ENCODE results near the gene PTGDS. TPM values are rescaled to one million over a fixed set of nuclear protein-coding genes. Genes with fewer than 3 reads are reported as not detected.

The PTGDS gene
- total RNA-seq, 1 donor = 10.8 TPM

GRCh38 chr9:136951541-136952320, 25.6 kb upstream of the PTGDS start, which contains the start of gene LCN12:
Gene LCN12, plus strand, starts transcription at chr9:136952273. Its CDS starts 55 bp downstream, at chr9:136952328.
- H3K4me3 ChIP-seq (ENCODE audit: low read length) = no peak within 1 kb of the TSS
- H3K27me3 ChIP-seq (ENCODE audit: insufficient read depth, low read length) = no peaks in the 10 kb centered on the region
- H3K4me1 ChIP-seq (ENCODE audit: insufficient read depth, low read length) = peaks cover 19% of the 10 kb centered on the region
- H3K9me3 ChIP-seq (ENCODE audit: low read depth, low read length) = no peaks in the 10 kb centered on the region

DNA sequence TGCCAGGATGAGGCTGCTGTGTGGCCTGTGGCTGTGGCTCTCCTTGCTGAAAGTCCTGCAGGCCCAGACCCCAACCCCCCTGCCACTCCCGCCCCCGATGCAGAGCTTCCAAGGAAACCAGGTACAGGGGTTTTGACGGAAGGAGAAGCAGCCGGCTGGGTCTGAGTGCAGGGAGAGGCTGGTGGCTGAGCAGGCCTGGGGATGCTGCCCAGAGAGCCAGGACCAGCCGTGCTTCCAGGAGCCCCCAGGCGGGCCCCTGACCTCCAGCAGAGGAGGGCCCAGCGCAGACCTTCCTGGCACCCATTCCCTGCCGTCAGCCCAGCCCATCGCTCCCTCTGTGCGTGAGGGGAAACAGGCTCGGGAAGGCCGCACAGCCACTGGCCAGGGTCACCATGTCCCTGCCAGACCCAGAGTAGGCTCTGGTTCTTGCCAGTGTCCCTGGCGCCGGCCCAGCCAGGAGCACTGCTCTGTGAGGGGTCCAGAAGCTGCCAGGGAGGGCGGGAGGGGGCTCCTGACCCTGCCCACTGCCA, 24.9 kb upstream of the PTGDS start:
- H3K4me3 ChIP-seq (ENCODE audit: low read length) = no peak overlapping the region
- H3K27me3 ChIP-seq (ENCODE audit: insufficient read depth, low read length) = no peaks in the 10 kb centered on the region
- no peaks in the 10 kb centered on the region for H3K9me3 ChIP-seq (ENCODE audit: low read depth, low read length)
- peaks cover 19% of the 10 kb centered on the region for H3K4me1 ChIP-seq (ENCODE audit: insufficient read depth, low read length)

GRCh38 chr9:136952876-136953770, 24.2 kb upstream of the PTGDS start:
- H3K27me3 ChIP-seq (ENCODE audit: insufficient read depth, low read length) = no peaks in the 10 kb centered on the region
- H3K4me3 ChIP-seq (ENCODE audit: low read length) = no peak overlapping the region
- peaks cover 19% of the 10 kb centered on the region for H3K4me1 ChIP-seq (ENCODE audit: insufficient read depth, low read length)
- no peaks in the 10 kb centered on the region for H3K9me3 ChIP-seq (ENCODE audit: low read depth, low read length)

- Histone ChIP-seq H3K4me1 (ENCODE audit: insufficient read depth, low read length) (peaks cover 23% of the 10 kb centered on the region), H3K9me3 (ENCODE audit: low read depth, low read length) (no peaks in the 10 kb centered on the region), H3K27me3 (ENCODE audit: insufficient read depth, low read length) (no peaks in the 10 kb centered on the region), H3K4me3 (ENCODE audit: low read length) (no peak overlapping the region)
These were observed 23.5 kb upstream of the PTGDS start for GRCh38 chr9:136953771-136954269.

DNA sequence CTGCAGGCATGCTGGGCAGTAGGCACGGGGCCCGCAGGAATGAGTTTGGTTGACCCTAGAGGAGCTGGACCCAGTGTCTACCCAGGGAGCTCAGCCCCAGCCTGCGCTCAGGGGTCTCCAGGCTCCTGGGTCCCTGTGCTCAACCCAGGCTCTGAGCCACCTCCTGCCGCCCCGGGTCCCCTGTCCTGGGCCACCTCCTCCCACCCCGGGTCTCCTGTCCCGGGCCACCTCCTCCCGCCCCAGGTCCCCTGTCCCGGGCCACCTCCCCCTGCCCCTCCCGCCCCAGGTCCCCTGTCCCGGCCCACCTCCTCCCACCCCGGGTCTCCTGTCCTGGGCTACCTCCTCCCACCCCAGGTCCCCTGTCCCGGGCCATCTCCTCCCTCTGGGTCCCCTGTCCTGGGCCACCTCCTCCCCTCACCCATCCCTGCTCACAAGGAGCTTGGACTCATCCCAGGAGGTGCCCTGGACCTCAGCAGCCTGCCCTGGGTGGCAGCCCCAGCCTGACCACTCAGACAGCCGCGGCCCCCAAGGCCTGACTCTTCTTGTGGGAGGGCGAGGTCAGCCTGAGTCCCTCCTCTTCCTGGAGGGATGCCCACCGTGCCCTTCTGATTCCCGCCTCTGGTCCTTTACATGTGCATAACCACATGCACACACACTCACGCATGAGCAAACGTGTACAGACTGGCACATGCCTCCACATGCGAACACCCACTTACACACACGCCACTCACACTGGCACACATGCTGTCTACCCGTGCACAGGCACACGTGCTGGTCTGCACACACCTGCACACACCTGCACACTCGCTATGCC, 22.8 kb upstream of the PTGDS start:
- Histone ChIP-seq H3K9me3 (ENCODE audit: low read depth, low read length) (no peaks in the 10 kb centered on the region), H3K4me1 (ENCODE audit: insufficient read depth, low read length) (peaks cover 25% of the 10 kb centered on the region), H3K27me3 (ENCODE audit: insufficient read depth, low read length) (no peaks in the 10 kb centered on the region), H3K4me3 (ENCODE audit: low read length) (no peak overlapping the region)

DNA sequence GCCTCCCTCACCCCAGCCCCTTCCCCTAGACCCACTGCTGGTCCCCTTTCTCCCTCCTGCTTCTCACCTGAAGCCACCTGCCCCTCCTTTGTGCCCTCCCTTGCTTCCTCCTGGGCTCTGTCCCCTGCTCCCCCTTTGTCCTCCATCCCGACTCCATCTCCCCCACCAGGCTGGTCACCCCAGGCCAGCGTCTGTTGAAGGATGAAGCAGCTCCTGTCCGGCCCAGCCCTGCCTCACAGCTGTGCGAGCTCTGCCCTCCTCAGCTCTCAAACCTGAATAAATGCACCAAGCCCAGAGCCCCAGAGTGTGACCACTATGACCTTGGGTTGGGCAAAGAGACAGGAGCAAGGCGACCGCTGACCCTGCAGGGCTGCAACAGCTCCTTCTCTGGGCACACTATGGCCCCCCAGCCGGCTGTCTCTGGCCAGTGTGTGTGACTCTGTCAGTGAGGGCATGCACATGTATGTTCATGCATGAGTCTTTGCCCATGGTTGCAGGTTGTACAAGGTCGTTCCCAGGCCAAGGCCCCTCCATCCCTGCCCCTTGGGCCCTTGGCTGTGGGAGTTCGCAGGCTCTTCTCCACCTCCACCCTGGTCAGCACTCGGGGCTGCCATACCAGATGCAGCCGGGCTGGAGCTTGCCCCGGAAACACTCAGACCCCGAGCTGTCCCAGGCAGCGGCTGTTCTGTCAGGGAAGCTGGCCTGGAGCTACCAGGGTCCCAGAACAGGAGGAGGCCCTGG, 21.9 kb upstream of the PTGDS start:
- Histone ChIP-seq H3K9me3 (ENCODE audit: low read depth, low read length) (no peaks in the 10 kb centered on the region), H3K4me1 (ENCODE audit: insufficient read depth, low read length) (peaks cover 27% of the 10 kb centered on the region), H3K4me3 (ENCODE audit: low read length) (no peak overlapping the region), H3K27me3 (ENCODE audit: insufficient read depth, low read length) (no peaks in the 10 kb centered on the region)

GRCh38 chr9:136955943-136956335, 21.4 kb upstream of the PTGDS start:
- no peaks in the 10 kb centered on the region for H3K9me3 ChIP-seq (ENCODE audit: low read depth, low read length)
- no peaks in the 10 kb centered on the region for H3K27me3 ChIP-seq (ENCODE audit: insufficient read depth, low read length)
- no peak overlapping the region for H3K4me3 ChIP-seq (ENCODE audit: low read length)
- peaks cover 26% of the 10 kb centered on the region for H3K4me1 ChIP-seq (ENCODE audit: insufficient read depth, low read length)

DNA sequence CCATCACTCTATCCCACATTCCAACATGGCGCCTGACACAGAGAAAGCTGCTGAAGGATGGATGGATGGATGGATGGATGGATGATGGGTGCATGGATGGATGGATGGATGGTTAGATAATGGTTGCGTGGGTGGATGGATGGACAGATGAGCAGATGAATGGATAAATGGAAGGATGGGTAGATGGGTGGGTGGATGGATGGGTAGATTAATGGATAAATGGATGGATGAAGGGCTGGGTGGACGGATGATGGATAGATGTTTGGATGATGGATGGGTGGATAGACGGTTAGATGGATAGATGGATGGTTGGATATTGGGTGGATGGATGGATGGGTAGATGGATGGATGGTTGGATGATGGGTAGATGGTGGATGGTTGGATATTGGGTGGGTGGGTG, 20.7 kb upstream of the PTGDS start:
- peaks cover 32% of the 10 kb centered on the region for H3K4me1 ChIP-seq (ENCODE audit: insufficient read depth, low read length)
- H3K27me3 ChIP-seq (ENCODE audit: insufficient read depth, low read length) = no peaks in the 10 kb centered on the region
- no peak overlapping the region for H3K4me3 ChIP-seq (ENCODE audit: low read length)
- no peaks in the 10 kb centered on the region for H3K9me3 ChIP-seq (ENCODE audit: low read depth, low read length)

DNA sequence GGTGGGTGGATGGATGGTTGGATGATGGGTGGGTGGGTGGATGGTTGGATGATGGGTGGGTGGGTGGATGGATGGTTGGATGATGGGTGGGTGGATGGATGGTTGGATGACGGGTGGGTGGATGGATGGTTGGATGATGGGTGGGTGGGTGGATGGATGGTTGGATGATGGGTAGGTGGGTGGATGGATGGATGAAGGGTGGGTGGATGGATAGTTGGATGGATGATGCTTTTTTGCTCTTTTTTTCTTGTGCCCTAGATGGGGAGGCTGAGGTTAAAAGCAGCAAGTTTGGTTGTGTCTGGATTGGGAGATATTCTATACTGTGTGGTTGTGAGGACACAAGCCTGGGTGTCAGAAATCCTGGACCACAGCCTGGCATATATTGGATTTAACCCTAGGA, 19.8 kb upstream of the PTGDS start:
- Histone ChIP-seq H3K4me3 (ENCODE audit: low read length) (no peak overlapping the region), H3K9me3 (ENCODE audit: low read depth, low read length) (no peaks in the 10 kb centered on the region), H3K4me1 (ENCODE audit: insufficient read depth, low read length) (peaks cover 39% of the 10 kb centered on the region), H3K27me3 (ENCODE audit: insufficient read depth, low read length) (no peaks in the 10 kb centered on the region)

GRCh38 chr9:136957901-136958300, 19.4 kb upstream of the PTGDS start:
- H3K4me3 ChIP-seq (ENCODE audit: low read length) = no peak overlapping the region
- peaks cover 44% of the 10 kb centered on the region for H3K4me1 ChIP-seq (ENCODE audit: insufficient read depth, low read length)
- no peaks in the 10 kb centered on the region for H3K9me3 ChIP-seq (ENCODE audit: low read depth, low read length)
- H3K27me3 ChIP-seq (ENCODE audit: insufficient read depth, low read length) = no peaks in the 10 kb centered on the region

DNA sequence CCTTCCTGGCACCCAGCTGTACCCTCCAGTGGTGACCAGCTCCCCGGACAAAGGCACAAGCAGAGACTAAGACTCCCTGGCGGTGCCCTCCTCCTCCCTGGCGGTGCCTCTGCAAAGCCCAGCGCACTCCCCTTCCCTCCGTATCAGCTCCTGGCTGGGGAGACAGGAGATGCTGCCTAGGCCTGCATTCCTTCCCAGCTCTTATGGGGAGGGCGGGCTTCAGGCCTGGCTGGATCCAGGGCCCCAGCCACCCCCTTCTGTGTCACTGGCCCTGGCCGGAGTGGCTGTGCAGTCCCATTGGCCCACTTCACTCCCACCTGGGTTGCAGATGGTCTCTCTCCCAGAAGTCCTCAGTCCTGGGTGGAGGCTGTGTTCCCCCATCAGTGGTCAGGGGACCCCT, 18.8 kb upstream of the PTGDS start:
- Histone ChIP-seq H3K4me1 (ENCODE audit: insufficient read depth, low read length) (peaks cover 47% of the 10 kb centered on the region), H3K9me3 (ENCODE audit: low read depth, low read length) (no peaks in the 10 kb centered on the region), H3K4me3 (ENCODE audit: low read length) (no peak overlapping the region), H3K27me3 (ENCODE audit: insufficient read depth, low read length) (no peaks in the 10 kb centered on the region)

DNA sequence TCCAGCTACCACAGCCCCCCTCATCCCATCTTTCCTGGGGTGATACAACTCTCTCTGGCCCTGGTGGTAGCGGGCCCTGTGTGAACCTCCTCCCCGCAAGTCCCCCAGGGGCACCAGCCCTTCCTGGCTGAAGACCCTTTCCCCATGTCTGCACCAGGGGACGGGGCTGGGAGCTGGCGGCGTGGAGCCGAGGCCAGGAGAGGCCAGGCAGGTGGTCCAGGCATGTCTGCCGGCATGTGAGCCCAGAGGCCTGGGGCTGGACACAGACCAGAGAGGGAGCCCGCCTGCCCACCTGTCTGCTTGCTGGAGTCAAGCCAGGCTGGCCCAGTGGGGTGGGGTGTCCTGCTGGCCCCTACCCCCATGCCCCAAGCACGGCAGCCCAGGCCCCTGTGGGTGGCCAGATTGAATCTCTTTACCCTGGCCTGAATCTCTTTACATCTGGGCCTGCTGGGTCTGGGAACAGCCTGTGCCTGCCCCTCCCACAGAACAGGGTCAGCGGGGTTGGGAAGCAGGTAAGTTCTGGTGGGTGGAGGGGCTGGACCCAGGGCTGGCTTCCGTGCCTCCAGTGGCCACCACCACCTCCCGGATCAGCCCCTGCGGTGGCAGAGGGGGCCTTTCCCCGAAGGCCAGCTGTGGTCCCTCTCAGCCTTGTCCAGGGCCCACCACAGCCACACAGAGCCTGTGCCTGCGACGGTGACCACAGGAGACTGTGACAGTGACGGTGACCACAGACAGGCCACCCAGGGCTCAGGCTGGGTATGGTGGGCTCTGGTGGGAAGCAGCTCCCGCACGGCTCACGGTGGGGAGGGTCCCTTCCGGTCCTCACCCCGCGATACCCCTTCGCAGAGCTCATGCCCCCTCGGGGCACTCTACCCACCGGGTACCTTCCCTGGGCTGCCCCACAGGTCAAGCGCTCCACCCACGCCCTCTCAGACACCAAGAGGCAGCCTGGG, 18.1 kb upstream of the PTGDS start:
- Histone ChIP-seq H3K4me1 (ENCODE audit: insufficient read depth, low read length) (peaks cover 50% of the 10 kb centered on the region), H3K9me3 (ENCODE audit: low read depth, low read length) (no peaks in the 10 kb centered on the region), H3K27me3 (ENCODE audit: insufficient read depth, low read length) (no peaks in the 10 kb centered on the region), H3K4me3 (ENCODE audit: low read length) (no peak overlapping the region)

All from mononuclear cell (primary cell).